ENCODE measurements around the gene GALNT2. TPM values are rescaled to one million over a fixed set of nuclear protein-coding genes. Genes with fewer than 3 reads are reported as not detected.

Gene GALNT2
- total and polyA plus RNA-seq, 2 experiments from 2014 or later: 96.7 to 143 TPM

DNA sequence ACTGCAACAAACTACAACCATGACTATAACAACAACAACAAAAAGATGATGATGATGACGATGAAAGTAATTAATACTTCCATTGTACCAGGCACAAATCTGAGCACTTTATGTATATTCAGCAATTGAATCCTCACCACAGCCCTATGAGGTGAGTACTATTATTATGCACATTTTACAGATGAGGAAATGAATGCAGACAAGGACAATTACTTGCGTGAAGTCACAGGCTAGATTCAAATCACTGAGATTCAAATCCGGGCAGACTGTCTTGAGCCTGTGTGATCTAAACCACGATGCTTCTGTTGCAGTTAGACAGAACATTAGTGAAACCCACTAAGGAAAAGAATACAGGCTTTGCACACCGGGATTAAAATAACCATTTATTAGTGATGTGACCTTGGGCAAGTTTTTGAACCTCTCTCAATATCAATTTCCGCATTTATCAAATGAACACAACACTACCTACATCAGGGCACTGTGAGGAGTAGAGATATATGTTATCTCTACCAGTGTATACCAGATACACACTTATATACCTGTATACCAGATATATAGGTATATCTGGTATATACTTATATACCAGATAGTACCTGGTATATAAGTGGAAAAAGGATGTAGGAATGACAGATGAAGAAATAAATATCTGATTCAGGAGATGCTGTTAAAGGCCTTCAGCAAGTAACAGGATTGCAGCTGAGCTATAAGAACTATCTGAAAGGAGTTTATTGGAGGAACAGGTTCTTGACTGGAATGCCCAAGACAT, 34.3 kb upstream of the GALNT2 start:
- Histone ChIP-seq H3K79me2 (no peaks in the 10 kb centered on the region), H3K4me3 (no peak overlapping the region), H4K20me1 (ENCODE audit: insufficient read depth, poor library complexity, severe bottlenecking) (no peaks in the 10 kb centered on the region), H3K4me1 (ENCODE audit: insufficient read depth) (no peaks in the 10 kb centered on the region), H3K36me3 (replicated peaks; ENCODE audit: insufficient read depth, low read depth) (no peaks in the 10 kb centered on the region), H3K27me3 (no peaks in the 10 kb centered on the region), H3K9me3 (ENCODE audit: low read depth) (no peaks in the 10 kb centered on the region), H2AFZ (no peak overlapping the region), H3K9me2 (replicated peaks; ENCODE audit: insufficient read depth) (no peaks in the 10 kb centered on the region), H3K27ac (no peak overlapping the region), H3K4me2 (no peak overlapping the region)
- TF ChIP-seq, protein P1, sequence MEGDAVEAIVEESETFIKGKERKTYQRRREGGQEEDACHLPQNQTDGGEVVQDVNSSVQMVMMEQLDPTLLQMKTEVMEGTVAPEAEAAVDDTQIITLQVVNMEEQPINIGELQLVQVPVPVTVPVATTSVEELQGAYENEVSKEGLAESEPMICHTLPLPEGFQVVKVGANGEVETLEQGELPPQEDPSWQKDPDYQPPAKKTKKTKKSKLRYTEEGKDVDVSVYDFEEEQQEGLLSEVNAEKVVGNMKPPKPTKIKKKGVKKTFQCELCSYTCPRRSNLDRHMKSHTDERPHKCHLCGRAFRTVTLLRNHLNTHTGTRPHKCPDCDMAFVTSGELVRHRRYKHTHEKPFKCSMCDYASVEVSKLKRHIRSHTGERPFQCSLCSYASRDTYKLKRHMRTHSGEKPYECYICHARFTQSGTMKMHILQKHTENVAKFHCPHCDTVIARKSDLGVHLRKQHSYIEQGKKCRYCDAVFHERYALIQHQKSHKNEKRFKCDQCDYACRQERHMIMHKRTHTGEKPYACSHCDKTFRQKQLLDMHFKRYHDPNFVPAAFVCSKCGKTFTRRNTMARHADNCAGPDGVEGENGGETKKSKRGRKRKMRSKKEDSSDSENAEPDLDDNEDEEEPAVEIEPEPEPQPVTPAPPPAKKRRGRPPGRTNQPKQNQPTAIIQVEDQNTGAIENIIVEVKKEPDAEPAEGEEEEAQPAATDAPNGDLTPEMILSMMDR (IDR thresholded peaks at IDR 0.05; ENCODE audit: poor library complexity): no peak
- TF ChIP-seq EZH2phosphoT487 (IDR thresholded peaks at IDR 0.05; ENCODE audit: low read depth, severe bottlenecking, unreplicated experiment): no peak
- no peak for TF ChIP-seq EZH2 (IDR thresholded peaks at IDR 0.05; ENCODE audit: borderline replicate concordance)
- DNase-seq (ENCODE audit: low spot score): no peak
- WGBS (ENCODE audit: low lambda C conversion rate, missing lambda C conversion rate): 90% methylated on average over 6 of the region's 6 CpGs

DNA sequence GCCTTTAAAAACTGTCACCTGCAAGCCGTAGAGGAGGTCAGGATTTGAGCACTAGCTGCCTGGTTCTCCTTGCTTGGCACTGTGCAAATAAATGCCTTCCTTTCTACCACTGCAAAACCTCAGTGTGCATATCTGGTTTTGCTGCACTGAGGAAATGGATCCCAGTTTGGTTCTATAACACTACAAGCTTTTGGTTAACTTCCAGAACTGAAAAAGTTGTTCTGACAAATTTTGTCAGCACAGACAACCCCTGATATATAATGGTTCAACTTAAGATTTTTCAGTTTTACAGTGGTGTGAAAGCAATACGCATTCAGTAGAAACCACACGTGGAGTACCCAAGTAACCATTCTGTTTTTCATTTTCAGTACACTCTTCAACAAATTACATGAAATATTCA, 29.8 kb upstream of the GALNT2 start:
- no peaks in the 10 kb centered on the region for H3K36me3 ChIP-seq (replicated peaks; ENCODE audit: insufficient read depth, low read depth)
- no peak overlapping the region for H3K4me2 ChIP-seq
- H3K27me3 ChIP-seq: no peaks in the 10 kb centered on the region
- H3K79me2 ChIP-seq: no peaks in the 10 kb centered on the region
- H3K4me1 ChIP-seq (ENCODE audit: insufficient read depth): no peaks in the 10 kb centered on the region
- H4K20me1 ChIP-seq (ENCODE audit: insufficient read depth, poor library complexity, severe bottlenecking): no peaks in the 10 kb centered on the region
- WGBS (ENCODE audit: low lambda C conversion rate, missing lambda C conversion rate): 78% methylated on average over 3 of the region's 3 CpGs
- H2AFZ ChIP-seq: no peak overlapping the region
- no peaks in the 10 kb centered on the region for H3K9me3 ChIP-seq (ENCODE audit: low read depth)
- no peak overlapping the region for H3K4me3 ChIP-seq
- no peak for DNase-seq (ENCODE audit: low spot score)
- H3K27ac ChIP-seq: no peak overlapping the region
- H3K9me2 ChIP-seq (replicated peaks; ENCODE audit: insufficient read depth): no peaks in the 10 kb centered on the region
- TF ChIP-seq EZH2 (IDR thresholded peaks at IDR 0.05; ENCODE audit: borderline replicate concordance): no peak
- TF ChIP-seq, protein P1 (IDR thresholded peaks at IDR 0.05; ENCODE audit: poor library complexity): no peak
- TF ChIP-seq EZH2phosphoT487 (IDR thresholded peaks at IDR 0.05; ENCODE audit: low read depth, severe bottlenecking, unreplicated experiment): no peak

DNA sequence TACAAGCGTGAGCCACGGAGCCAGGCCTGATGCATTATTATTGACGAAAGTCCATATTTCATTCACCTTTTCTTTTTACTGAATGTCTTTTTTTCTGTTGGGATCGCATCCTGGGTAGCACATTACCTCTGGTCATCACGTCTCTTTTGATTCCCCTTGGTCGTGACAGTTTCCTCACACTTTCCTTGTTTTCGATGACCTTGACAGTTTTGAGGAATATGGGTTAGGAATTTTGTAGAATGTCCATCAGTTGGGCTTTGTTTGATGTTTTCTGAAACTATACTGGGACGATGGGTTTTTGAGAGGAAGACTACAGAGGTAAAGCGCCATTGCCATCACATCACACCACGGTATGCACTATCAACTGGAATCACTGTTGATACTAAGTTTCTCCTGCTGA, 26.6 kb upstream of the GALNT2 start:
- no peak overlapping the region for H2AFZ ChIP-seq
- TF ChIP-seq EZH2 (IDR thresholded peaks at IDR 0.05; ENCODE audit: borderline replicate concordance): no peak
- TF ChIP-seq, protein P1 (IDR thresholded peaks at IDR 0.05; ENCODE audit: poor library complexity): no peak
- no peaks in the 10 kb centered on the region for H4K20me1 ChIP-seq (ENCODE audit: insufficient read depth, poor library complexity, severe bottlenecking)
- no peak for DNase-seq (ENCODE audit: low spot score)
- no peaks in the 10 kb centered on the region for H3K27me3 ChIP-seq
- H3K36me3 ChIP-seq (replicated peaks; ENCODE audit: insufficient read depth, low read depth): no peaks in the 10 kb centered on the region
- no peaks in the 10 kb centered on the region for H3K79me2 ChIP-seq
- no peak overlapping the region for H3K27ac ChIP-seq
- no peaks in the 10 kb centered on the region for H3K4me1 ChIP-seq (ENCODE audit: insufficient read depth)
- WGBS (ENCODE audit: low lambda C conversion rate, missing lambda C conversion rate): 95% methylated on average over 10 of the region's 10 CpGs
- H3K9me3 ChIP-seq (ENCODE audit: low read depth): no peaks in the 10 kb centered on the region
- H3K4me2 ChIP-seq: no peak overlapping the region
- no peaks in the 10 kb centered on the region for H3K9me2 ChIP-seq (replicated peaks; ENCODE audit: insufficient read depth)
- H3K4me3 ChIP-seq: no peak overlapping the region
